B cell (primary cell): ENCODE measurements around the gene AFF2. TPM values are rescaled to one million over a fixed set of nuclear protein-coding genes. Genes with fewer than 3 reads are reported as not detected.

ENCODE experiments used
- ATAC-seq: fragments of 200-7000 bp; cut with Tn5 transposase; one replicate; pipeline ENCODE4 v1.10.0; 2021; ENCODE audit warnings: low read depth, mild to moderate bottlenecking, moderate number of reproducible peaks, moderate library complexity
- CTCF ChIA-PET: fragments of 350-600 bp; sonication (Branson Sonifier 250); formaldehyde crosslinking; loops from one replicate; lab custom pipeline; 2021; ENCODE audit warnings: antibody characterized with exemption, inconsistent platforms; lab: Charles Lee
- POLR2A ChIA-PET: fragments of 350-600 bp; sonication (Branson Sonifier 250); formaldehyde crosslinking; loops from one replicate; lab custom pipeline; 2021; ENCODE audit warnings: antibody characterized with exemption; lab: Charles Lee
- DNase-seq: peaks from one replicate; pipeline ENCODE4 v3.0.0; 2013
- H2AFZ ChIP-seq: 2 replicates; pipeline ENCODE4 v1.6.1; 2012; ENCODE audit warnings: mild to moderate bottlenecking, low read depth, low read length; ENCODE audit not compliant: insufficient read depth, poor library complexity, severe bottlenecking
- H3K27ac ChIP-seq, 2 donors: 1 replicate in 1 of 2; 2 replicates in 1 of 2; pipeline ENCODE4 v1.5.1; 2012 to 2013; ENCODE audit warnings: low read length in 2 of 2, mild to moderate bottlenecking in 2 of 2, moderate library complexity in 1 of 2
- H3K27me3 ChIP-seq, 4 experiments: fragments of 200-600 bp in 1 of 4; sonication (generic) in 1 of 4; replicated peaks in 1 of 4; 1 replicate in 2 of 4; 2 replicates in 2 of 4; pipeline versions ENCODE4 v1.6.1 to v1.7.0; 2013 to 2016; ENCODE audit warnings: low read length in 3 of 4, mild to moderate bottlenecking in 2 of 4, mixed read lengths in 1 of 4, moderate library complexity in 1 of 4; ENCODE audit not compliant: insufficient read depth in 4 of 4, control insufficient read depth in 3 of 4; ENCODE audit errors: control extremely low read depth in 1 of 4
- H3K36me3 ChIP-seq, 2 experiments: replicated peaks in 1 of 2; 1 replicate in 1 of 2; 2 replicates in 1 of 2; pipeline versions ENCODE4 v1.6.1 to v1.7.1; 2013; ENCODE audit warnings: low read length in 1 of 2; ENCODE audit not compliant: insufficient read depth in 2 of 2, control insufficient read depth in 1 of 2; ENCODE audit errors: control extremely low read depth in 1 of 2, extremely low read depth in 1 of 2
- H3K4me1 ChIP-seq, 2 donors: fragments of 200-600 bp in 1 of 2; sonication (generic) in 1 of 2; 1 replicate in 1 of 2; 2 replicates in 1 of 2; pipeline versions ENCODE4 v1.5.1 to v1.6.1; 2013 to 2017; ENCODE audit warnings: low read length in 2 of 2; ENCODE audit not compliant: control insufficient read depth in 2 of 2, insufficient read depth in 2 of 2
- H3K4me2 ChIP-seq: replicated peaks from 2 replicates; pipeline ENCODE3; 2012; ENCODE audit warnings: mild to moderate bottlenecking, low read depth, low read length; ENCODE audit not compliant: poor library complexity, severe bottlenecking
- H3K4me3 ChIP-seq, 5 experiments: fragments of 200-600 bp in 1 of 5; sonication (generic) in 1 of 5; 1 replicate in 3 of 5; 2 replicates in 2 of 5; pipeline versions ENCODE4 v1.5.1 to v1.7.0; 2011 to 2016; ENCODE audit warnings: low read length in 4 of 5, mild to moderate bottlenecking in 4 of 5, low read depth in 2 of 5, control low read depth in 1 of 5, moderate library complexity in 1 of 5; ENCODE audit not compliant: insufficient read depth in 1 of 5; ENCODE audit errors: control extremely low read depth in 1 of 5, extremely low read depth in 1 of 5
- H3K79me2 ChIP-seq: fragments of 200-600 bp; sonication (generic); one replicate; pipeline ENCODE4 v1.6.0; 2016; ENCODE audit warnings: low read length; ENCODE audit not compliant: control insufficient read depth, insufficient read depth
- H3K9ac ChIP-seq: fragments of 200-600 bp; sonication (generic); 2 replicates; pipeline ENCODE4 v1.6.1; 2017; ENCODE audit warnings: mild to moderate bottlenecking, low read length, moderate library complexity
- H3K9me3 ChIP-seq, 3 donors: one replicate each; pipeline versions ENCODE4 v1.6.1 to v1.7.1; 2013; ENCODE audit warnings: low read length in 2 of 3; ENCODE audit not compliant: control insufficient read depth in 2 of 3, insufficient read depth in 1 of 3; ENCODE audit errors: control extremely low read depth in 1 of 3
- H4K20me1 ChIP-seq: 2 replicates; pipeline ENCODE4 v1.6.0; 2012; ENCODE audit warnings: mild to moderate bottlenecking, low read length; ENCODE audit not compliant: insufficient read depth, control insufficient read depth, poor library complexity, severe bottlenecking
- H3K27ac Mint-ChIP-seq: one replicate; pipeline ENCODE4 v1.8.0; 2021; ENCODE audit warnings: mixed read lengths
- H3K27me3 Mint-ChIP-seq: one replicate; pipeline ENCODE4 v1.8.0; 2021; ENCODE audit warnings: mixed read lengths
- H3K4me1 Mint-ChIP-seq: one replicate; pipeline ENCODE4 v1.8.0; 2021; ENCODE audit warnings: mixed read lengths
- H3K4me3 Mint-ChIP-seq: one replicate; pipeline ENCODE4 v1.8.0; 2021; ENCODE audit warnings: mixed read lengths
- H3K9me3 Mint-ChIP-seq: one replicate; pipeline ENCODE4 v1.8.0; 2022; ENCODE audit warnings: mixed read lengths; ENCODE audit not compliant: insufficient read depth
- CTCF ChIP-seq: fragments of 200-600 bp; IDR thresholded peaks from one replicate; pipeline ENCODE4 v1.8.0; 2022; ENCODE audit warnings: antibody characterized with exemption, mild to moderate bottlenecking
- EZH2 ChIP-seq: IDR thresholded peaks from 2 replicates; pipeline ENCODE4 v1.6.1; 2012; ENCODE audit warnings: borderline replicate concordance, low read depth, mild to moderate bottlenecking, moderate library complexity, low read length; ENCODE audit not compliant: insufficient read depth, poor library complexity, severe bottlenecking
- WGBS: methylation state at CpG from one replicate; pipeline ENCODE4 v1.1.5; 2013; ENCODE audit warnings: missing lambda C conversion rate; ENCODE audit not compliant: insufficient coverage; 5-methylcytosine and 5-hydroxymethylcytosine counted together
- intact Hi-C: fragments of 100-400 bp; cut with micrococcal nuclease; formaldehyde crosslinking; loops from one replicate; pipeline ENCODE4 v1.10.0; 2022
- polyA plus RNA-seq: library from polyadenylated mRNA; depleted of rRNA; stranded (reverse); fragments of >200 nt; gene quantifications from 2 replicates; pipeline ENCODE4 v1.2.3, GENCODE V29; 2012
- total RNA-seq, 2 donors: library from RNA; stranded (reverse); fragments of 120-200 nt in 1 of 2; gene quantifications; 1 replicate in 1 of 2; 2 replicates in 1 of 2; pipeline versions ENCODE4 v1.2.3 to v1.2.4, GENCODE V29; 2013 to 2022

The AFF2 gene
- total and polyA plus RNA-seq, 2 donors (not counting 1 experiment from before 2014, with no cell fraction given), result 0.06 to 12.0 TPM

DNA sequence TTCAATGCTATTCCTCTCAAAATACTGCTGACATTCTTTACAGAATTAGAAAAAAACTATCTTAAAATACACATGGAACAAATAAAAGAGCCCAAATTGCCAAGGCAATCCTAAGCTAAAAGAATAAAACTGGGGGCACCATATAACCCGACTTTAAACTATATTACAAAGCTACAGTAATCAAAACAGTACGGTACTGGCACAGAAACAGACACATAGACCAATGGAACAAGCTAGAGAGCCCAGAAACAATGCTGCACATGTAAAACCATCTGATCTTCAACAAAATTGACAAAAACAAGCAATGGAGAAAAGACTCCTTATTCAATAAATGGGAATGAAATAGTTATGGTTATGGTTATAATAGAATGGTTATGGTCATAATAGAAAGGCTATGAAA is 522.1 kb downstream of the AFF2 start:
- 100% methylated on average over 1 of the region's 2 CpGs for WGBS
- intact Hi-C loops, result no loop called here
- H3K4me1 ChIP-seq, result no peaks in the 10 kb centered on the region
- H4K20me1 ChIP-seq, result no peaks in the 10 kb centered on the region
- H2AFZ ChIP-seq, result no peak overlapping the region
- H3K36me3 ChIP-seq, result no peaks in the 10 kb centered on the region
- no peak overlapping the region for H3K4me2 ChIP-seq
- Mint-ChIP-seq H3K4me3 (no peak overlapping the region), H3K4me1 (peaks cover 3% of the 10 kb centered on the region), H3K27me3 (no peaks in the 10 kb centered on the region), H3K27ac (no peak overlapping the region), H3K9me3 (peaks cover 4% of the 10 kb centered on the region)
- no peak overlapping the region for H3K9ac ChIP-seq
- CTCF ChIA-PET, result no interaction called here
- DNase-seq, result no peak
- POLR2A ChIA-PET, result no interaction called here
- H3K79me2 ChIP-seq, result no peaks in the 10 kb centered on the region
- H3K9me3 ChIP-seq, result no peaks in the 10 kb centered on the region
- H3K27me3 ChIP-seq, result no peaks in the 10 kb centered on the region
- ATAC-seq, result no peak
- no peak overlapping the region for H3K27ac ChIP-seq
- TF ChIP-seq CTCF (no peak), EZH2 (no peak)
- no peak overlapping the region for H3K4me3 ChIP-seq

- no peaks in the 10 kb centered on the region for H3K4me1 ChIP-seq
- ATAC-seq (no peak), DNase-seq (no peak)
- no peaks in the 10 kb centered on the region for H3K27me3 ChIP-seq
- WGBS, result 89% methylated on average over 1 of the region's 2 CpGs
- H3K27ac Mint-ChIP-seq, result no peak overlapping the region
- no peaks in the 10 kb centered on the region for H3K36me3 ChIP-seq
- no peak for TF ChIP-seq EZH2
- no peak for TF ChIP-seq CTCF
- no peaks in the 10 kb centered on the region for H4K20me1 ChIP-seq
- H3K9me3 Mint-ChIP-seq, result no peaks in the 10 kb centered on the region
- H3K4me2 ChIP-seq, result no peak overlapping the region
- no peaks in the 10 kb centered on the region for H3K9me3 ChIP-seq
- intact Hi-C loops, result no loop called here
- H3K4me1 Mint-ChIP-seq, result no peaks in the 10 kb centered on the region
- H3K27ac ChIP-seq, result no peak overlapping the region
- H3K4me3 ChIP-seq, result no peak overlapping the region
- H3K4me3 Mint-ChIP-seq, result no peak overlapping the region
- no peaks in the 10 kb centered on the region for H3K79me2 ChIP-seq
- no peaks in the 10 kb centered on the region for H3K27me3 Mint-ChIP-seq
- no peak overlapping the region for H2AFZ ChIP-seq
- ChIA-PET CTCF (no interaction called here), POLR2A (no interaction called here)
- H3K9ac ChIP-seq, result no peak overlapping the region
These were observed 532.0 kb downstream of the AFF2 start for GRCh38 chrX:149032449-149032848.
